GM20000 (cell line): ENCODE data around the gene VSX1.

ENCODE experiments used
- DNase-seq: peaks from one replicate; pipeline ENCODE4 v3.0.0; 2012; ENCODE audit warnings: low spot score
- TF ChIP-seq, protein P1 (sequence below): IDR thresholded peaks from 2 replicates; pipeline ENCODE4 v1.5.1; 2012; ENCODE audit warnings: mild to moderate bottlenecking, control low read depth; ENCODE audit errors: extremely low read depth, missing control alignments

VSX1 gene

DNA sequence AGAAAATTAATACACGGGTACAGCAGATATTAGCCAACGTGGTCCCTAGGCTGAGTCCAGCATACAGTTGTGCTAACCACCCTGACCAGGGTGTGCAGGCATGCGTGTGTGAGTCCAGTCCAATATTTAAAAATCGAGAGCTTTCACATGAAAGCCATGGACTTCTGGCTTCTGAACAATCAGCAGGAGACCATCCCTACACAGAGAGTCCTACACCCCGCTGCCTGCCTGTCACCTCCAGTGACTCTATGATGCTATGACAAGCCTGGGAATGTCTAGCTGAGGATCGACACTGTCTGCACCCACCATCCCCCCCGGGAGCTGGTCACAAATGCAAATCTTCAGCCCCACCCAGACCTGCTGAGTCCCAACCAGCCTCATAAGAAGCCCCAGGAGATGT is 31.9 kb downstream of the VSX1 start:
- DNase-seq = no peak
- TF ChIP-seq, protein P1, sequence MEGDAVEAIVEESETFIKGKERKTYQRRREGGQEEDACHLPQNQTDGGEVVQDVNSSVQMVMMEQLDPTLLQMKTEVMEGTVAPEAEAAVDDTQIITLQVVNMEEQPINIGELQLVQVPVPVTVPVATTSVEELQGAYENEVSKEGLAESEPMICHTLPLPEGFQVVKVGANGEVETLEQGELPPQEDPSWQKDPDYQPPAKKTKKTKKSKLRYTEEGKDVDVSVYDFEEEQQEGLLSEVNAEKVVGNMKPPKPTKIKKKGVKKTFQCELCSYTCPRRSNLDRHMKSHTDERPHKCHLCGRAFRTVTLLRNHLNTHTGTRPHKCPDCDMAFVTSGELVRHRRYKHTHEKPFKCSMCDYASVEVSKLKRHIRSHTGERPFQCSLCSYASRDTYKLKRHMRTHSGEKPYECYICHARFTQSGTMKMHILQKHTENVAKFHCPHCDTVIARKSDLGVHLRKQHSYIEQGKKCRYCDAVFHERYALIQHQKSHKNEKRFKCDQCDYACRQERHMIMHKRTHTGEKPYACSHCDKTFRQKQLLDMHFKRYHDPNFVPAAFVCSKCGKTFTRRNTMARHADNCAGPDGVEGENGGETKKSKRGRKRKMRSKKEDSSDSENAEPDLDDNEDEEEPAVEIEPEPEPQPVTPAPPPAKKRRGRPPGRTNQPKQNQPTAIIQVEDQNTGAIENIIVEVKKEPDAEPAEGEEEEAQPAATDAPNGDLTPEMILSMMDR = no peak

DNA sequence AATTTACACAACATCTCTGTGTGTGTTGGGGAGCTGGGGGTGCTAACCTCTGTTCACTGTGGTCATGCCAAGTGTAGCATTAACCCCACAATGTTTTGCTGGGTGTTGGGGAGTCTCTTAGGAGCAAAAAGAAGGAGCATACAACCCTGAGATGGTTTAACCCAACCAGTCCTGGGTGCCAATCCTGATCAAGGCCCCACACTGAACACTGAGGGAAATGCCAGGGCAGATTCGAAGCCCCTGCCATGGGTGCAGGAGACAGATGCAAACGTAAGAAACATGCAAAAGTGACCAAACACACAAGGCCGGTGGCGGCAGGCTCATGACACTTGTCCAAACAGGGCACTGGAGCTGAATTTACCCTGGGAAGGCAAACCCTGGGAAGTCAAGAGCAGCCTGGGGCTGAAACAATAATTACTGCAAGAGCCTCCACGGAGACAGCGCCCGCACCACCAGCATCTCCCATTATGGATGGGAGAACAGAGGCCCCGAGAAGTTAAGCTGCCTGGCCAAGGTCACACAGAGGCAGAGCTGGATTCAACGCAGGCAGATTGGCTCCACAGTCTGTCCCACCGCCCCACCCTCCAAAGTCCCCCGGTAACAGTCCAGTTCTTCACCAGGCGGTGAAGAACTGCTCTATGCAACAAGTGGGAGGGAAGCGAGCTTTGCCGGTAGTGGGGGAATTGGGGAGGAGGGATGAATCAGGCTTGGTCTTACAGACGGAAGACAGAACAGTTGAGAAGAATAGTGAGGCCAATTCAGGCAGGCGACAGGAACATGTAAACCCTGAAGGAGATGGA is 32.5 kb downstream of the VSX1 start:
- TF ChIP-seq, protein P1 = no peak
- no peak for DNase-seq

DNA sequence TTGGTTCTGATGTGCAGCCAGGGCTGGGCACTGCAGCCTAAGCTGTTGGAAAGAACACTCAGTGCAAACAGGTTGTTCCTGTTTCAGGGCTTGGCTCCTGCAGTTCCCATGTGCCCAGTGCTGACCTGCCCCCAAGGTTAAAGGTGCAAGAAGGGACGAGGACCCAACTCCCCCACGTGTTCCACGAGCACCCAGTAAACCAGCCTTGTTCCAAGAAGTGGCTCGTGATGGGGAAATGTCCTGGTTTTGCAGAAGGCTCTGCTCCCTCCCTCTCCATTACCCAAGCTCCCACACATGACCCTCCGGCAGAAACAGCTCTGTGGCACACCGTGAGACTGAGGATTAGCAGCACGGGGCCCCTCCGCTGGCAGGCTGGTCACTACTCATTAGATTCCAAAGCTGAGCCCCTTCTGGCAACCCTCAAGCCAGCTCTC is 33.4 kb downstream of the VSX1 start:
- TF ChIP-seq, protein P1 = no peak
- DNase-seq = no peak

DNA sequence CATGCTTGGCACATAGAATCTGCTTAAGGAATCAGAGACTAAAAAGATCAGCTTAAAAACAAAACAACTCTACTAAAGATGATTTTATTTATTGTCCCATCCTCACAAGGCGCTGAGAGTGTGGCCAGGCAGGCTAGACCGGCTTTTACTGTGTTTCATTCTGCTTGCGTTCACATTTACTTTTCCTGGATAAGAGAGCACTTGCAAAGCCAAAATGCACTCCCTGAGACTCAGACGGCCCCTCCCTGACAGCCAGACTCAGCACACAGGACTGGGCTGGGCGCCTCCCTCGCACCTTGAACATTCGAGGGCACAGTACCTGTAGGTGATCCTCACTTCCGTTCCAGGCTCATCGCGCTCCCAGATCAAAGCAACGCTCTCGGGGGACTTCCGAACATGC is 34.2 kb downstream of the VSX1 start:
- TF ChIP-seq, protein P1 = no peak
- DNase-seq = no peak

DNA sequence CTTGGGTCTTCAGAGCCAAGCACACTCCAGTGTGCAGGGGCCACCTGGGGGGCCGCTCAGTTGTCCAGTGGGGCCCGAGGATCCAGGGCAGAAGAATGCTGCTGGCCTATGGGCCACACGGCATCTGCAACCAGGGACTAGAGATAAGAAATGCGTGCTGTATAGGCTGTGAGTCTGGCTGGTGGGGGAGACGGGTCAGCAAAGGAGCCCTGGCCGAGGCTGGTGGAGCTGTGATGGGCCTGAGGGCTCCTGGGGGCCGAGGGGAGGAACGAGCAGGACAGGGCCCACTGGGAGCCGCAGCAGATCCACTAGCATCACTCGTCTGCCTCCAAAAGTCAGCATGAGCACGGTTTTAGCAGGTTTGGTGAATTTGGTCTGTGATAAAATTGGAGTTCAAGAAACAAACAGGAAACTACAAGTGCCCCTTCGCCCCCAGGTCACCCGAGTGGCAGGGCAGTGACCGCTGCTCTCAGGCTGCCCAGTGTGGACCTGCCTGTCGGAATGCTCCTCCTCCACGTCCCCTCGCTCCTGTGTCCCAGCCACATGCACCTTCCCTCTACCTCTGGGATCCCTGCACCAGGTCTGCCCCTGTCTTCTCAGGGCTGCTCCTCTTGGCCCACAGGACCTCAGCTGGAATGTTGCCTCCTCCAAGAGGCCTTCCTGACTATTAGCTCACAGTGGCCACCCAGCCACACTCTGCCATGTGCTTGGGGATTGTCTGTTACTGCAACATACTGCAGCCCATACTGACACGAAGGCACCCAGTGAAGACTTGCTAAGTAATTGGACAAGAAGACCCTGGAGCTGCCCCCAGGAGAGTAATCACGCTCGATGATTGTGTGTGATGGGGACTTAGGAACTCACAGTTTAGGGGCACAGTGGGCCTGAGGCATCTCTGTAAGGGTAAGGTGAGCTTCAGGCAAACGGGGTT is 34.9 kb downstream of the VSX1 start:
- DNase-seq = no peak
- TF ChIP-seq, protein P1 = no peak

DNA sequence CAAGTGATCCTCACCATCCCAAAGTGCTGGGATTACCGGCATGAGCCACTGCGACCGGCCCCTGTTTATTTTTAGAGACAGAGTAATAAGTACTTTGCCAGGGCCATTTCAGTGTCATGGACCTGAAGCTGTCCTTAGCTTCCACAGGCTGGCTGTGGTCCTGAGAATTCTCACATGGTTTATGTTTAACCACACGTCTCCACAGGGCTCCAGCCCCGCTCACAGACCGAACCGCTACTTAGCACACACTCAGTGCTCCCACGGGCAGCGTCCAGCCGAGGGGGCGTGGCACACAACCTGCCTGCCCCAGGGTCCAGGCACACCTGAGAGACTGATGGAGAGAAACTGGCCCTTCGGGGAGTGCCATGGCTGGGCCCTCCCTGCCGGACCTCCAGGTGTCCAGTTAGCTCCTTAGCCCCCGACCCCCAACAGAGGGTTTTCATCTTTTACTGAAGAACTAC is 35.7 kb downstream of the VSX1 start:
- TF ChIP-seq, protein P1 = no peak

DNA sequence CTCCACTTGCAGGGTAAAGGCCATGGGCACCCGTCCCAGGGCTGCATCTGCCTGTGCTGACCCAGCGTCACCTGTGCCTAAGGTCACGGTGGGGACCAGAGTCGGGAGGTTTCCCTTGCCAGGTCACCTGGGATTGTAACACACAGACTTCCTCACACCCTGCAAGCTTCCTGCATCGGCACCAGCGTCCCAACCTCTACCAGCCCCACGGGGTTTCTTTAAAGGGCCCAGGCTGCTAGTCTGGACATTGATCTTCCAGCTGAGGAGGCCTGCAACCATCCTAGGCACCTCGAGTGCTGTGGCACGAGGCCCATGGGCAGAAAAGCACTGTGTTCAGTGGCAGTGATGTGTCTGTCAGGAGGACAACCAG is 36.6 kb downstream of the VSX1 start:
- DNase-seq = no peak

More for the DNA sequence above, 35.7 kb downstream of the VSX1 start:
- DNase-seq = no peak

More for the DNA sequence above, 36.6 kb downstream of the VSX1 start:
- TF ChIP-seq, protein P1 = no peak
